Tibial nerve (tissue), 4 donors: Measurements from ENCODE around the gene CARMIL1.

ENCODE experiments used
- EP300 ChIP-seq, 2 donors: sonication (generic); formaldehyde crosslinking; IDR thresholded peaks; one replicate each; pipeline ENCODE4 v1.6.1; 2017; ENCODE audit warnings: antibody characterized with exemption in 2 of 2, mild to moderate bottlenecking in 1 of 2
- POLR2A ChIP-seq, 2 donors: fragments of 450-650 bp; IDR thresholded peaks; one replicate each; pipeline ENCODE4 v1.6.1; 2017; ENCODE audit warnings: antibody characterized with exemption in 2 of 2, mild to moderate bottlenecking in 2 of 2, moderate library complexity in 2 of 2
- TF ChIP-seq, protein P1 (sequence below), 5 experiments: fragments of 200-600 bp in 3 of 5; fragments of 450-650 bp in 2 of 5; sonication (generic) in 3 of 5; IDR thresholded peaks; one replicate each; pipeline ENCODE4 v1.5.1; 2016 to 2019; ENCODE audit warnings: antibody characterized with exemption in 5 of 5, mild to moderate bottlenecking in 3 of 5, moderate library complexity in 2 of 5

DNA sequence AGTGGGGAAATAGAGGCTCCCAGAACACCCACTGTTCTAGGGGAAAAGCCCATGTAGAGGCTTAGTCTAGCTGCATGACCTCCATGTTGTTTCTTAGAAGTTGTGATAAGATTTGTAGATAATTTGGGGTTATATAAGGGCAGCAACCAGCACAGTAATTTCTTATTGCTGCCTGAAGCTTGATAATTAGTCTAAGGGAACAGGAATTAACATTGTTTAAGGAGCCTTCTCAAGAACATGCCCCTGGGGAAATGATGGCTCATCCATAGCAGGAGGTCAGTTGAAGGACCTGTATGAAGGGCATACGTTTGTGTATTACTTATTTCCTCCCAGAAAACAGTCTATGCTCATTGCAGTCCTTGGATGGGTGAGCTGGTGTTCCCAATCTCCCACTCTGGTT, 202.1 kb downstream of the CARMIL1 start:
- TF ChIP-seq POLR2A (IDR thresholded peaks at IDR 0.05) (no peak), EP300 (IDR thresholded peaks at IDR 0.05) (no peak)
- TF ChIP-seq, protein P1, sequence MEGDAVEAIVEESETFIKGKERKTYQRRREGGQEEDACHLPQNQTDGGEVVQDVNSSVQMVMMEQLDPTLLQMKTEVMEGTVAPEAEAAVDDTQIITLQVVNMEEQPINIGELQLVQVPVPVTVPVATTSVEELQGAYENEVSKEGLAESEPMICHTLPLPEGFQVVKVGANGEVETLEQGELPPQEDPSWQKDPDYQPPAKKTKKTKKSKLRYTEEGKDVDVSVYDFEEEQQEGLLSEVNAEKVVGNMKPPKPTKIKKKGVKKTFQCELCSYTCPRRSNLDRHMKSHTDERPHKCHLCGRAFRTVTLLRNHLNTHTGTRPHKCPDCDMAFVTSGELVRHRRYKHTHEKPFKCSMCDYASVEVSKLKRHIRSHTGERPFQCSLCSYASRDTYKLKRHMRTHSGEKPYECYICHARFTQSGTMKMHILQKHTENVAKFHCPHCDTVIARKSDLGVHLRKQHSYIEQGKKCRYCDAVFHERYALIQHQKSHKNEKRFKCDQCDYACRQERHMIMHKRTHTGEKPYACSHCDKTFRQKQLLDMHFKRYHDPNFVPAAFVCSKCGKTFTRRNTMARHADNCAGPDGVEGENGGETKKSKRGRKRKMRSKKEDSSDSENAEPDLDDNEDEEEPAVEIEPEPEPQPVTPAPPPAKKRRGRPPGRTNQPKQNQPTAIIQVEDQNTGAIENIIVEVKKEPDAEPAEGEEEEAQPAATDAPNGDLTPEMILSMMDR (IDR thresholded peaks at IDR 0.05), result no peak
